ENCODE measurements around the gene SBF2. TPM values are rescaled to one million over a fixed set of nuclear protein-coding genes. Genes with fewer than 3 reads are reported as not detected.

Gene SBF2
- total RNA-seq, 4 donors from 2014 or later = 75.0 to 104 (median 86.9) TPM

- no peak for DNase-seq (ENCODE audit: low spot score in 2 of 2)
- TF ChIP-seq CTCF (IDR thresholded peaks at IDR 0.05) (no peak), POLR2A (IDR thresholded peaks at IDR 0.05) (no peak), EP300 (IDR thresholded peaks at IDR 0.05) (no peak)
- Histone ChIP-seq H3K36me3 (peaks cover 0 to 3% (median 0%) of the 10 kb centered on the region in 3 donors), H3K4me3 (peak overlapping the region; percentile 77 to 97 (median 83)), H3K4me1 (peaks cover 0 to 43% (median 17%) of the 10 kb centered on the region in 4 donors), H3K27ac (peak overlapping the region; percentile 93 to 99 (median 96)), H3K27me3 (no peaks in the 10 kb centered on the region), H3K9me3 (no peaks in the 10 kb centered on the region)
- 52 to 56% methylated on average over 10 of the region's 10 CpGs for WGBS, 2 donors
These were observed 1.3 kb upstream of the SBF2 start for GRCh38 chr11:10295064-10295901.

- Histone ChIP-seq H3K4me3 (peak overlapping the region; percentile 77 to 97 (median 83)), H3K9me3 (no peaks in the 10 kb centered on the region), H3K36me3 (peaks cover 0 to 11% (median 0%) of the 10 kb centered on the region in 3 donors), H3K27me3 (no peaks in the 10 kb centered on the region), H3K27ac (peak overlapping the region; percentile 93 to 99 (median 96)), H3K4me1 (peaks cover 0 to 51% (median 17%) of the 10 kb centered on the region in 4 donors)
- DNase-seq (ENCODE audit: low spot score in 2 of 2) = peak in 1 of 2 donors; percentile 52
- 1 to 2% methylated on average over 28 to 43 of the region's 45 CpGs for WGBS, 2 donors
- peak in 1 of 2 donors; percentile 64 for TF ChIP-seq EP300 (IDR thresholded peaks at IDR 0.05)
- TF ChIP-seq POLR2A (IDR thresholded peaks at IDR 0.05) = no peak
- TF ChIP-seq CTCF (IDR thresholded peaks at IDR 0.05) = no peak
These were observed 403 bp upstream of the SBF2 start for GRCh38 chr11:10294290-10294953.

- Histone ChIP-seq H3K4me3 (no peak overlapping the region), H3K4me1 (peaks cover 0 to 69% (median 21%) of the 10 kb centered on the region in 4 donors), H3K36me3 (peaks cover 0 to 12% (median 0%) of the 10 kb centered on the region in 3 donors), H3K9me3 (no peaks in the 10 kb centered on the region), H3K27me3 (no peaks in the 10 kb centered on the region), H3K27ac (peak overlapping the region in 1 of 4 donors; percentile 99)
- 88 to 89% methylated on average over 17 of the region's 17 CpGs for WGBS, 2 donors
- TF ChIP-seq EP300 (IDR thresholded peaks at IDR 0.05) (no peak), CTCF (IDR thresholded peaks at IDR 0.05) (no peak), POLR2A (IDR thresholded peaks at IDR 0.05) (no peak)
- DNase-seq (ENCODE audit: low spot score in 2 of 2) = no peak
These were observed 2.0 kb downstream of the SBF2 start for GRCh38 chr11:10291801-10292638.

GRCh38 chr11:10289765-10290380 lies 4.1 kb downstream of the SBF2 start:
- peaks cover 0 to 72% (median 20%) of the 10 kb centered on the region in 4 donors for H3K4me1 ChIP-seq
- no peaks in the 10 kb centered on the region for H3K9me3 ChIP-seq
- TF ChIP-seq EP300 (IDR thresholded peaks at IDR 0.05) (no peak), POLR2A (IDR thresholded peaks at IDR 0.05) (no peak), CTCF (IDR thresholded peaks at IDR 0.05) (no peak)
- H3K27ac ChIP-seq = no peak overlapping the region
- peaks cover 0 to 12% (median 0%) of the 10 kb centered on the region in 3 donors for H3K36me3 ChIP-seq
- WGBS, 2 donors = 79 to 90% methylated on average over 9 of the region's 10 CpGs
- H3K4me3 ChIP-seq = no peak overlapping the region
- H3K27me3 ChIP-seq = no peaks in the 10 kb centered on the region
- DNase-seq (ENCODE audit: low spot score in 2 of 2) = no peak

All from tibial nerve (tissue), 4 donors.